ENCODE data around the gene ELAVL1. TPM values are rescaled to one million over a fixed set of nuclear protein-coding genes. Genes with fewer than 3 reads are reported as not detected.

ELAVL1 gene
- total and polyA plus RNA-seq, 2 donors (not counting 1 experiment from before 2014, with no cell fraction given), result 21.8 to 63.5 TPM

DNA sequence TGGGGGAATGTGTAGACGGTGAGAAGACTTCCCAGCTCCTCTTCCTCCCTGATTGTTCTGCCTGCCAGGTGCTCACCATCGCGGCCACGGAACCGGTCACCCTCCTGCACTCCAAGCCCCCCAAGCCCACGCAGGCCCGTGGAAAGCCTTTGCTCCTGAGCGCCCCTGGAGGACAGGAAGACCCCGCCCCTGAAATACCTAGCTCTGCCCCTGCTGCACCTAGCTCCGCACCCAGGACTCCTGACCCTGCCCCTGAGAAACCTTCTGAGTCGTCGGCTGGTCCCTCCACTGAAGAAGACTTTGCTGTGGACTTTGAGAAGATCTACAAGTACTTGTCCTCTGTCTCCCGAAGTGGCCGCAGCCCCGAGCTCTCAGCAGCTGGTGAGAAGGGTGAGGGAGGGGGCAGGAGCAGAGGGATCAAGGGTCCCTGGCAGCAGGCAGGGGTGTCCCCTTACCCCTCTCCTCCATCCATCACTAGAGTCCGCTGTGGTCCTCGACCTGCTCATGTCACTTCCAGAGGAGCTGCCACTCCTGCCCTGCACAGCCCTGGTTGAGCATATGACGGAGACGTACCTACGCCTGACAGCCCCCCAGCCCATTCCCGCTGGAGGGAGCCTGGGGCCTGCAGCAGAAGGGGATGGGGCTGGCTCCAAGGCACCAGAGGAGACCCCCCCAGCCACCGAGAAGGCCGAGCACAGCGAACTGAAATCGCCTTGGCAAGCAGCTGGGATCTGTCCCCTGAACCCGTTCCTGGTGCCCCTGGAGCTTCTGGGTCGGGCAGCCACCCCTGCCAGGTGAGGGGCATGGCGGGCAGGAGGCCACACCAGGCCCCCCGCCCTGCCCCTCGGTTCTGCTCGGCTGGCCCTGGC lies 83.2 kb downstream of the ELAVL1 start:
- H3K27ac ChIP-seq (ENCODE audit: low read length in 2 of 2), result no peak overlapping the region
- no peak overlapping the region for H3K9ac ChIP-seq (ENCODE audit: low read length)
- H3K79me2 ChIP-seq (ENCODE audit: control insufficient read depth, insufficient read depth, low read length), result peaks cover 8% of the 10 kb centered on the region
- peaks cover 50% of the 10 kb centered on the region for H4K20me1 ChIP-seq (ENCODE audit: control insufficient read depth, insufficient read depth, low read length, poor library complexity, severe bottlenecking)
- no peak for DNase-seq
- intact Hi-C loops (cut with micrococcal nuclease), result no loop called here
- ChIA-PET CTCF (interaction anchor here (3.0 to 3.8 kb wide), 2 partner anchors 22 to 53 kb away, joined by 13 to 28 read pairs; partner anchors contain the start of gene TIMM44), POLR2A (interaction anchor here (1.8 to 2.8 kb wide), 2 partner anchors 21 kb away, joined by 4 to 29 read pairs; partner anchors contain the start of gene TIMM44)
- WGBS (ENCODE audit: insufficient coverage), result 98% methylated on average over 23 of the region's 31 CpGs
- Mint-ChIP-seq H3K9me3 (ENCODE audit: insufficient read depth) (no peaks in the 10 kb centered on the region), H3K4me1 (peaks cover 44% of the 10 kb centered on the region), H3K4me3 (peak overlapping the region; percentile 69), H3K27me3 (peaks cover 15% of the 10 kb centered on the region), H3K27ac (no peak overlapping the region)
- no peak overlapping the region for H3K4me3 ChIP-seq (ENCODE audit: control extremely low read depth in 1 of 5, extremely low read depth in 1 of 5, insufficient read depth in 1 of 5, low read depth in 2 of 5, low read length in 4 of 5)
- H3K4me1 ChIP-seq (ENCODE audit: control insufficient read depth in 2 of 2, insufficient read depth in 2 of 2, low read length in 2 of 2), result peaks cover 48 to 55% of the 10 kb centered on the region in 2 donors
- H3K36me3 ChIP-seq (replicated peaks in 1 of 2; ENCODE audit: control extremely low read depth in 1 of 2, control insufficient read depth in 1 of 2, extremely low read depth in 1 of 2, insufficient read depth in 2 of 2, low read length in 1 of 2), result peaks cover 0 to 13% of the 10 kb centered on the region in 2 experiments
- peak overlapping the region; percentile 83 for H3K4me2 ChIP-seq (replicated peaks; ENCODE audit: low read depth, low read length, poor library complexity, severe bottlenecking)
- H2AFZ ChIP-seq (ENCODE audit: insufficient read depth, low read depth, low read length, poor library complexity, severe bottlenecking), result no peak overlapping the region
- no peak for ATAC-seq (ENCODE audit: low read depth)
- TF ChIP-seq EZH2 (IDR thresholded peaks at IDR 0.05; ENCODE audit: borderline replicate concordance, insufficient read depth, low read depth, low read length, poor library complexity, severe bottlenecking) (no peak), CTCF (IDR thresholded peaks at IDR 0.05) (no peak)
- peaks cover 0 to 18% (median 0%) of the 10 kb centered on the region in 3 donors for H3K9me3 ChIP-seq (ENCODE audit: control extremely low read depth in 1 of 3, control insufficient read depth in 2 of 3, insufficient read depth in 1 of 3, low read length in 2 of 3)
- peaks cover 0 to 24% (median 15%) of the 10 kb centered on the region in 4 experiments for H3K27me3 ChIP-seq (replicated peaks in 1 of 4; ENCODE audit: control extremely low read depth in 1 of 4, control insufficient read depth in 3 of 4, insufficient read depth in 4 of 4, low read length in 3 of 4)

All from B cell (primary cell).